WTC11 (cell line): ENCODE data around the gene CSNK2B. TPM values are rescaled to one million over a fixed set of nuclear protein-coding genes. Genes with fewer than 3 reads are reported as not detected.
A peak's percentile ranks its signal among the peaks of the same experiment; 100 is the strongest.

Source experiments
- ATF2 ChIP-seq: sonication (generic); formaldehyde crosslinking; IDR thresholded peaks from 2 replicates; pipeline ENCODE4 v1.8.1; 2022; ENCODE audit warnings: low read depth, missing genetic modification reagents, borderline replicate concordance
- ATF3 ChIP-seq: sonication (generic); formaldehyde crosslinking; conservative IDR thresholded peaks from 2 replicates; pipeline ENCODE4 v1.8.1; 2022; ENCODE audit warnings: mild to moderate bottlenecking, missing genetic modification reagents
- E2F1 ChIP-seq: sonication (generic); formaldehyde crosslinking; IDR thresholded peaks from 2 replicates; pipeline ENCODE4 v1.8.0; 2022; ENCODE audit warnings: mild to moderate bottlenecking, missing genetic modification reagents
- ELF4 ChIP-seq: sonication (generic); formaldehyde crosslinking; IDR thresholded peaks from 2 replicates; pipeline ENCODE4 v1.8.1; 2022; ENCODE audit warnings: low read depth, mild to moderate bottlenecking, moderate library complexity, missing genetic modification reagents
- HMGXB4 ChIP-seq: sonication (generic); formaldehyde crosslinking; IDR thresholded peaks from 2 replicates; pipeline ENCODE4 v1.8.1; 2023; ENCODE audit warnings: mild to moderate bottlenecking, moderate library complexity, missing genetic modification reagents
- JUN ChIP-seq: sonication (generic); formaldehyde crosslinking; IDR thresholded peaks from 2 replicates; pipeline ENCODE4 v1.8.0; 2023; ENCODE audit warnings: mild to moderate bottlenecking, missing genetic modification reagents
- KAT7 ChIP-seq: sonication (generic); formaldehyde crosslinking; IDR thresholded peaks from 2 replicates; pipeline ENCODE4 v1.8.1; 2023; ENCODE audit warnings: missing genetic modification reagents, mild to moderate bottlenecking, borderline replicate concordance
- NFE2L1 ChIP-seq: sonication (generic); formaldehyde crosslinking; IDR thresholded peaks from 2 replicates; pipeline ENCODE4 v1.8.1; 2023; ENCODE audit warnings: missing genetic modification reagents
- NFYB ChIP-seq: sonication (generic); formaldehyde crosslinking; conservative IDR thresholded peaks from 2 replicates; pipeline ENCODE4 v1.8.0; 2022; ENCODE audit warnings: low read depth, missing genetic modification reagents
- NR2C2 ChIP-seq: sonication (generic); formaldehyde crosslinking; IDR thresholded peaks from 2 replicates; pipeline ENCODE4 v1.8.0; 2022; ENCODE audit warnings: mild to moderate bottlenecking, missing genetic modification reagents
- OVOL2 ChIP-seq: fragments of 250-450 bp; sonication (Bioruptor Pico); IDR thresholded peaks from 2 replicates; pipeline ENCODE4 v1.9.0; 2021; ENCODE audit warnings: mild to moderate bottlenecking, borderline replicate concordance
- SP1 ChIP-seq: sonication (generic); formaldehyde crosslinking; conservative IDR thresholded peaks from 2 replicates; pipeline ENCODE4 v1.8.1; 2022; ENCODE audit warnings: missing genetic modification reagents
- ZNF396 ChIP-seq: fragments of 250-450 bp; sonication (Bioruptor Pico); IDR thresholded peaks from 2 replicates; pipeline ENCODE4 v1.8.0; 2021; ENCODE audit warnings: mild to moderate bottlenecking, moderate library complexity, borderline replicate concordance
- ZNF425 ChIP-seq: fragments of 250-450 bp; sonication (Bioruptor Pico); conservative IDR thresholded peaks from 2 replicates; pipeline ENCODE4 v1.9.0; 2021; ENCODE audit warnings: mild to moderate bottlenecking
- ZNF512 ChIP-seq: sonication (generic); formaldehyde crosslinking; IDR thresholded peaks from 2 replicates; pipeline ENCODE4 v1.8.1; 2022; ENCODE audit warnings: missing genetic modification reagents, borderline replicate concordance
- total RNA-seq: library from RNA; stranded (reverse); gene quantifications from 3 replicates; pipeline ENCODE4 v1.2.3, GENCODE V29; 2021
- TF ChIP-seq, protein P1 (sequence below): fragments of 250-450 bp; sonication (Bioruptor Pico); IDR thresholded peaks from 2 replicates; pipeline ENCODE4 v1.9.0; 2021; ENCODE audit warnings: mild to moderate bottlenecking, borderline replicate concordance
- TF ChIP-seq, protein P2 (sequence below): fragments of 250-450 bp; sonication (Bioruptor Pico); IDR thresholded peaks from 2 replicates; pipeline ENCODE4 v1.9.0; 2021; ENCODE audit warnings: mild to moderate bottlenecking
- TF ChIP-seq, protein P3 (sequence below): sonication (generic); formaldehyde crosslinking; IDR thresholded peaks from 2 replicates; pipeline ENCODE4 v1.8.1; 2022; ENCODE audit warnings: mild to moderate bottlenecking, missing genetic modification reagents, moderate library complexity, borderline replicate concordance

CSNK2B gene
- total RNA-seq, 1 experiment from 2014 or later = 183 TPM

GRCh38 chr6:31620586-31621319 lies 45.1 kb upstream of the CSNK2B start, which contains the start of gene PRRC2A (continued):
- TF ChIP-seq, protein P1, sequence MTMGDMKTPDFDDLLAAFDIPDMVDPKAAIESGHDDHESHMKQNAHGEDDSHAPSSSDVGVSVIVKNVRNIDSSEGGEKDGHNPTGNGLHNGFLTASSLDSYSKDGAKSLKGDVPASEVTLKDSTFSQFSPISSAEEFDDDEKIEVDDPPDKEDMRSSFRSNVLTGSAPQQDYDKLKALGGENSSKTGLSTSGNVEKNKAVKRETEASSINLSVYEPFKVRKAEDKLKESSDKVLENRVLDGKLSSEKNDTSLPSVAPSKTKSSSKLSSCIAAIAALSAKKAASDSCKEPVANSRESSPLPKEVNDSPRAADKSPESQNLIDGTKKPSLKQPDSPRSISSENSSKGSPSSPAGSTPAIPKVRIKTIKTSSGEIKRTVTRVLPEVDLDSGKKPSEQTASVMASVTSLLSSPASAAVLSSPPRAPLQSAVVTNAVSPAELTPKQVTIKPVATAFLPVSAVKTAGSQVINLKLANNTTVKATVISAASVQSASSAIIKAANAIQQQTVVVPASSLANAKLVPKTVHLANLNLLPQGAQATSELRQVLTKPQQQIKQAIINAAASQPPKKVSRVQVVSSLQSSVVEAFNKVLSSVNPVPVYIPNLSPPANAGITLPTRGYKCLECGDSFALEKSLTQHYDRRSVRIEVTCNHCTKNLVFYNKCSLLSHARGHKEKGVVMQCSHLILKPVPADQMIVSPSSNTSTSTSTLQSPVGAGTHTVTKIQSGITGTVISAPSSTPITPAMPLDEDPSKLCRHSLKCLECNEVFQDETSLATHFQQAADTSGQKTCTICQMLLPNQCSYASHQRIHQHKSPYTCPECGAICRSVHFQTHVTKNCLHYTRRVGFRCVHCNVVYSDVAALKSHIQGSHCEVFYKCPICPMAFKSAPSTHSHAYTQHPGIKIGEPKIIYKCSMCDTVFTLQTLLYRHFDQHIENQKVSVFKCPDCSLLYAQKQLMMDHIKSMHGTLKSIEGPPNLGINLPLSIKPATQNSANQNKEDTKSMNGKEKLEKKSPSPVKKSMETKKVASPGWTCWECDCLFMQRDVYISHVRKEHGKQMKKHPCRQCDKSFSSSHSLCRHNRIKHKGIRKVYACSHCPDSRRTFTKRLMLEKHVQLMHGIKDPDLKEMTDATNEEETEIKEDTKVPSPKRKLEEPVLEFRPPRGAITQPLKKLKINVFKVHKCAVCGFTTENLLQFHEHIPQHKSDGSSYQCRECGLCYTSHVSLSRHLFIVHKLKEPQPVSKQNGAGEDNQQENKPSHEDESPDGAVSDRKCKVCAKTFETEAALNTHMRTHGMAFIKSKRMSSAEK (CRISPR knock-in tag) = no peak
- no peak for TF ChIP-seq NFE2L1 (CRISPR knock-in tag)
- TF ChIP-seq ZNF512 = no peak
- TF ChIP-seq JUN = no peak
- no peak for TF ChIP-seq ZNF396
- TF ChIP-seq HMGXB4 (CRISPR knock-in tag) = peak; percentile 59
- TF ChIP-seq ATF3 (CRISPR knock-in tag) = no peak
- TF ChIP-seq KAT7 (CRISPR knock-in tag) = peak; percentile 93; the same call in 1 of the 2 replicates
- no peak for TF ChIP-seq ELF4 (CRISPR knock-in tag)
- TF ChIP-seq ATF2 (CRISPR knock-in tag) = no peak
- TF ChIP-seq, protein P2, sequence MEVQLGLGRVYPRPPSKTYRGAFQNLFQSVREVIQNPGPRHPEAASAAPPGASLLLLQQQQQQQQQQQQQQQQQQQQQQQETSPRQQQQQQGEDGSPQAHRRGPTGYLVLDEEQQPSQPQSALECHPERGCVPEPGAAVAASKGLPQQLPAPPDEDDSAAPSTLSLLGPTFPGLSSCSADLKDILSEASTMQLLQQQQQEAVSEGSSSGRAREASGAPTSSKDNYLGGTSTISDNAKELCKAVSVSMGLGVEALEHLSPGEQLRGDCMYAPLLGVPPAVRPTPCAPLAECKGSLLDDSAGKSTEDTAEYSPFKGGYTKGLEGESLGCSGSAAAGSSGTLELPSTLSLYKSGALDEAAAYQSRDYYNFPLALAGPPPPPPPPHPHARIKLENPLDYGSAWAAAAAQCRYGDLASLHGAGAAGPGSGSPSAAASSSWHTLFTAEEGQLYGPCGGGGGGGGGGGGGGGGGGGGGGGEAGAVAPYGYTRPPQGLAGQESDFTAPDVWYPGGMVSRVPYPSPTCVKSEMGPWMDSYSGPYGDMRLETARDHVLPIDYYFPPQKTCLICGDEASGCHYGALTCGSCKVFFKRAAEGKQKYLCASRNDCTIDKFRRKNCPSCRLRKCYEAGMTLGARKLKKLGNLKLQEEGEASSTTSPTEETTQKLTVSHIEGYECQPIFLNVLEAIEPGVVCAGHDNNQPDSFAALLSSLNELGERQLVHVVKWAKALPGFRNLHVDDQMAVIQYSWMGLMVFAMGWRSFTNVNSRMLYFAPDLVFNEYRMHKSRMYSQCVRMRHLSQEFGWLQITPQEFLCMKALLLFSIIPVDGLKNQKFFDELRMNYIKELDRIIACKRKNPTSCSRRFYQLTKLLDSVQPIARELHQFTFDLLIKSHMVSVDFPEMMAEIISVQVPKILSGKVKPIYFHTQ = no peak; the same call in 1 of the 2 replicates
- peak; percentile 62; the same call in 1 of the 2 replicates for TF ChIP-seq SP1 (CRISPR knock-in tag)
- no peak for TF ChIP-seq ZNF425 (CRISPR knock-in tag)
- TF ChIP-seq OVOL2 (CRISPR knock-in tag) = no peak
- no peak for TF ChIP-seq E2F1 (CRISPR knock-in tag)
- TF ChIP-seq NFYB = no peak
- TF ChIP-seq, protein P3, sequence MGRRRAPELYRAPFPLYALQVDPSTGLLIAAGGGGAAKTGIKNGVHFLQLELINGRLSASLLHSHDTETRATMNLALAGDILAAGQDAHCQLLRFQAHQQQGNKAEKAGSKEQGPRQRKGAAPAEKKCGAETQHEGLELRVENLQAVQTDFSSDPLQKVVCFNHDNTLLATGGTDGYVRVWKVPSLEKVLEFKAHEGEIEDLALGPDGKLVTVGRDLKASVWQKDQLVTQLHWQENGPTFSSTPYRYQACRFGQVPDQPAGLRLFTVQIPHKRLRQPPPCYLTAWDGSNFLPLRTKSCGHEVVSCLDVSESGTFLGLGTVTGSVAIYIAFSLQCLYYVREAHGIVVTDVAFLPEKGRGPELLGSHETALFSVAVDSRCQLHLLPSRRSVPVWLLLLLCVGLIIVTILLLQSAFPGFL (CRISPR knock-in tag) = no peak
- TF ChIP-seq NR2C2 (CRISPR knock-in tag) = no peak
